Loucy (cell line): ENCODE results near the gene ZNRF1.

Experiments used
- EZH2phosphoT487 ChIP-seq: fragments of 200-600 bp; IDR thresholded peaks from 2 replicates; pipeline ENCODE4 v1.6.1; 2018; ENCODE audit warnings: antibody characterized with exemption, mild to moderate bottlenecking, moderate library complexity, borderline replicate concordance
- TF ChIP-seq, protein P1 (sequence below): fragments of 200-600 bp; sonication (generic); conservative IDR thresholded peaks from 2 replicates; pipeline ENCODE4 v1.5.1; 2014; ENCODE audit warnings: mild to moderate bottlenecking, antibody characterized with exemption, low read length

DNA sequence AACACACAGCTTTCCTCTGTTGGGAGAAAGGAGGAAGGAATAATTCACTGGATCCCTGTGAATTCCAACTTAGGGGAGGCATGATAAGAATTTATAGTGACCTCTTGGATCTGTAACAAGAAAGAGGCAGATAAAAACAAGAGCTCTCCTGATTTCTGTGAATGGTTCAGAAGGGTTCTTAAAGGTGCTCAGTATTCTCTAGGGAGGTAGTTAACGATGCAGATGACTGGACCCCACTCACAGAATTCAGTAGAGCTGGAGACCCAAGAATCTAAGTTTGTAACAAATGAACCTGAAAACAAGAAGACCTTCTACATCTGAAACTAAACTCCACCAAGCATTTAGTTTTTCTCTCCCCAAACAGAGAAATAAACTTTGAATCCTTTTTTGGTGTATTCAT lies 8.6 kb downstream of the ZNRF1 start:
- TF ChIP-seq, protein P1, sequence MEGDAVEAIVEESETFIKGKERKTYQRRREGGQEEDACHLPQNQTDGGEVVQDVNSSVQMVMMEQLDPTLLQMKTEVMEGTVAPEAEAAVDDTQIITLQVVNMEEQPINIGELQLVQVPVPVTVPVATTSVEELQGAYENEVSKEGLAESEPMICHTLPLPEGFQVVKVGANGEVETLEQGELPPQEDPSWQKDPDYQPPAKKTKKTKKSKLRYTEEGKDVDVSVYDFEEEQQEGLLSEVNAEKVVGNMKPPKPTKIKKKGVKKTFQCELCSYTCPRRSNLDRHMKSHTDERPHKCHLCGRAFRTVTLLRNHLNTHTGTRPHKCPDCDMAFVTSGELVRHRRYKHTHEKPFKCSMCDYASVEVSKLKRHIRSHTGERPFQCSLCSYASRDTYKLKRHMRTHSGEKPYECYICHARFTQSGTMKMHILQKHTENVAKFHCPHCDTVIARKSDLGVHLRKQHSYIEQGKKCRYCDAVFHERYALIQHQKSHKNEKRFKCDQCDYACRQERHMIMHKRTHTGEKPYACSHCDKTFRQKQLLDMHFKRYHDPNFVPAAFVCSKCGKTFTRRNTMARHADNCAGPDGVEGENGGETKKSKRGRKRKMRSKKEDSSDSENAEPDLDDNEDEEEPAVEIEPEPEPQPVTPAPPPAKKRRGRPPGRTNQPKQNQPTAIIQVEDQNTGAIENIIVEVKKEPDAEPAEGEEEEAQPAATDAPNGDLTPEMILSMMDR, result no peak
- no peak for TF ChIP-seq EZH2phosphoT487
